Omental fat pad (tissue), 4 donors: ENCODE results near the gene ZNF684. TPM values are rescaled to one million over a fixed set of nuclear protein-coding genes. Genes with fewer than 3 reads are reported as not detected.
"Not testable (repeated sequence)": the region's sequence is repeated elsewhere in the genome, so short reads cannot be mapped to it uniquely, and the experiment has no call there.

ENCODE experiments used
- ATAC-seq: fragments of 150-250 bp; one replicate; pipeline ENCODE4 v1.9.1; 2016; ENCODE audit warnings: mild to moderate bottlenecking, moderate library complexity; ENCODE audit not compliant: low FRiP score
- DNase-seq: peaks from one replicate; pipeline ENCODE4 v3.0.0-alpha.2; 2019; ENCODE audit warnings: low spot score
- CTCF ChIP-seq, 3 donors: fragments of 450-650 bp; IDR thresholded peaks; one replicate each; pipeline ENCODE4 v1.5.1; 2016 to 2017; ENCODE audit warnings: antibody characterized with exemption in 3 of 3, mild to moderate bottlenecking in 3 of 3, moderate library complexity in 2 of 3
- total RNA-seq, 4 donors: library from RNA; depleted of rRNA; stranded (reverse); fragments of >200 nt; gene quantifications; one replicate each; pipeline ENCODE4 v1.1.0, GENCODE V29; 2016

Gene ZNF684
- total RNA-seq, 4 donors from 2014 or later = 2.0 to 4.9 (median 3.0) TPM

- no peak for DNase-seq
- TF ChIP-seq CTCF (IDR thresholded peaks at IDR 0.05) = no peak
- no peak for ATAC-seq
Observed at GRCh38 chr1:40553017-40553416, 21.6 kb downstream of the ZNF684 start.

GRCh38 chr1:40554807-40555206, 23.4 kb downstream of the ZNF684 start:
- not testable (repeated sequence) for ATAC-seq, DNase-seq

DNA sequence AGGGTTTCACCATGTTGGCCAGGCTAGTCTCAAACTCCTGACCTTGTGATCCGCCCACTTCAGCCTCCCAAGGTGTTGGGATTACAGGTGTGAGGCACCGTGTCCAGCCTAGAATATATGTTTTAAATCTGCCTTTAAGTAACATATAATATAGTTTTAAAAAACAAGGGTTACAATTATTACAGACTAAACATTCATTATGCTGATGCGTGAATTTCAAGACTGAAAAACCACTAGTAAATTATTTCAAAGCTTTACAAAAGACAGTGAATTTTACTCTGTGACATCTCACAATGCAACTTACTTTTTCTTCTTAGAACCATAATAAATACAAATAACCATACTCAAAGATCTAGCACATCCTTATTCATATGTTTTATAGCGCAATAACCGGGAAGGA, 24.7 kb downstream of the ZNF684 start:
- TF ChIP-seq CTCF (IDR thresholded peaks at IDR 0.05) = no peak
- DNase-seq = no peak

GRCh38 chr1:40558241-40558640, 26.8 kb downstream of the ZNF684 start:
- ATAC-seq, DNase-seq: not testable (repeated sequence)

More for the DNA sequence above, 24.7 kb downstream of the ZNF684 start:
- ATAC-seq = no peak

- no peak for TF ChIP-seq CTCF (IDR thresholded peaks at IDR 0.05)
- no peak for ATAC-seq
- no peak for DNase-seq
Observed at GRCh38 chr1:40562185-40562584, 30.7 kb downstream of the ZNF684 start.

- ATAC-seq = no peak
- DNase-seq = no peak
- no peak for TF ChIP-seq CTCF (IDR thresholded peaks at IDR 0.05)
Observed at GRCh38 chr1:40563266-40563665, 31.8 kb downstream of the ZNF684 start.

DNA sequence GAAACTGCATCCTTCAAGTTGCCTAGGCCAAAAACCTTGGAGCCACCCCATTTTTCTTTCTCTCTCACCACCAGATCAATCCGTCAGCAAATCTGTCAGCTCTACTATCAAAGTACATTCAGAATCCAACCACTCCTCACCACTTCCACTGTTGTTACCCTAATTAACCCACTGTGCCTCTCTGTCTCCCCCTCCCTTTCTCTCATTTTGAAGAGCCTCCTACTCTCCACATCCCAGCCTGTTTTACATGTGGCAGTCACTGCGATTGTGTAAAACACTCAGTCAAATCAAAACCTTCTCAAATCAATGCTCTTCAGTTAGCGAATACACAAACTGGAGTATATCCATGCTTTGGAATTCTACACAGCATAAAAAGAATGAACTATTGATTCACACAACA, 33.1 kb downstream of the ZNF684 start:
- no peak for TF ChIP-seq CTCF (IDR thresholded peaks at IDR 0.05)
- DNase-seq (no peak), ATAC-seq (no peak)

- no peak for DNase-seq
- no peak for TF ChIP-seq CTCF (IDR thresholded peaks at IDR 0.05)
- no peak for ATAC-seq
Observed at GRCh38 chr1:40564913-40565312, 33.5 kb downstream of the ZNF684 start.
